Measurements from ENCODE around the gene CLEC4M. TPM values are rescaled to one million over a fixed set of nuclear protein-coding genes. Genes with fewer than 3 reads are reported as not detected.
"Not testable (repeated sequence)": the region's sequence is repeated elsewhere in the genome, so short reads cannot be mapped to it uniquely, and the experiment has no call there.

Gene CLEC4M
- total and polyA plus RNA-seq, 8 donors = 1.8 TPM; not detected in 7

DNA sequence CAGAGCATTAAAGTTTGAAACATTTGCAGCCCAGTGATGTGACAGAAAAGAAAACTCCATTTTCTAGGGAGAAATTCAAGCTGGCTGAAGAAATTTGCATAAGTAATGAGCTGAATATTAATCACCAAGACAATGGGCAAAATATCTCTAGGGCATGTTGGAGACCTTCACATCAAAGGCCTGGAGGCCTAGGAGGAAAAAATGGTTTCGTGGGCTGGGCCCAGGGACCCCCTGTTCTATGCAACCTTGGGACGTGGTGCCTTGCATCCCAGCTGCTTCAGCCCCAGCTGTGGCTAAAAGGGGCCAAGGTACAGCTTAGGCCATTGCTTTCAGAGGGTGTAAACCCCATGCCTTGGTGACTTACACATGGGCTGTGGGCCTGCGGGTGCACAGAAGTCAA, 5.7 kb upstream of the CLEC4M start:
- TF ChIP-seq POLR2AphosphoS5 (IDR thresholded peaks at IDR 0.05) (no peak), EP300 (IDR thresholded peaks at IDR 0.05) (no peak), POLR2A (IDR thresholded peaks at IDR 0.05) (no peak)
- Histone ChIP-seq H3K36me3 (no peaks in the 10 kb centered on the region), H3K27ac (no peak overlapping the region), H3K4me1 (no peaks in the 10 kb centered on the region), H3K4me3 (no peak overlapping the region), H3K27me3 (peaks cover 0 to 22% (median 0%) of the 10 kb centered on the region in 3 donors), H3K9me3 (peaks cover 4 to 50% (median 46%) of the 10 kb centered on the region in 4 donors)
- 73 to 90% (median 82%) methylated on average over 3 of the region's 3 CpGs for WGBS, 5 donors
- no peak for DNase-seq
- intact Hi-C loops (cut with DNase I; ENCODE audit: low total_unique reads) = no loop called here

DNA sequence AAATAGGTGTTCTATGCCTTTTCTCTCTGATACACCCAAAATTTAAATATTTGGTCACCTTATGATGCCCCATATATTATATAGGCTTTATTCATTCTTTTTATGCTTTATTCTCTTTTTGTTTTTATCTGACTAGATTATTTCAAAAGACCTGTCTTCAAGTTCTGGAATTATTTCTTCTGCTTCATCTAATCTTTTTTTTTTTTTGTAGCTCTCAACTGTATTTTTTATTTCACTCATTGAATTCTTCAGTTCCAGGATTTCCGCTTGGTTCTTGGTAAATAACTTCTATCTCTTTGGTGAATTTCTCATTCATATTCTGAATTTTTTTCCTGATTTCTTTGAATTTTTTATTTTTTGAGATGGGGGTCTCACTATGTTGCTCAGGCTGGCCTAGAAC, 3.9 kb upstream of the CLEC4M start:
- WGBS, 5 donors = 71 to 95% (median 91%) methylated on average over 1 of the region's 1 CpG
- no peaks in the 10 kb centered on the region for H3K36me3 ChIP-seq
- no peaks in the 10 kb centered on the region for H3K4me1 ChIP-seq
- H3K27me3 ChIP-seq = peaks cover 0 to 36% (median 0%) of the 10 kb centered on the region in 3 donors
- peaks cover 4 to 50% (median 46%) of the 10 kb centered on the region in 4 donors for H3K9me3 ChIP-seq
- H3K27ac ChIP-seq = no peak overlapping the region
- H3K4me3 ChIP-seq = no peak overlapping the region
- TF ChIP-seq POLR2AphosphoS5 (IDR thresholded peaks at IDR 0.05) = no peak
- TF ChIP-seq POLR2A (IDR thresholded peaks at IDR 0.05) = no peak
- TF ChIP-seq, protein P1, sequence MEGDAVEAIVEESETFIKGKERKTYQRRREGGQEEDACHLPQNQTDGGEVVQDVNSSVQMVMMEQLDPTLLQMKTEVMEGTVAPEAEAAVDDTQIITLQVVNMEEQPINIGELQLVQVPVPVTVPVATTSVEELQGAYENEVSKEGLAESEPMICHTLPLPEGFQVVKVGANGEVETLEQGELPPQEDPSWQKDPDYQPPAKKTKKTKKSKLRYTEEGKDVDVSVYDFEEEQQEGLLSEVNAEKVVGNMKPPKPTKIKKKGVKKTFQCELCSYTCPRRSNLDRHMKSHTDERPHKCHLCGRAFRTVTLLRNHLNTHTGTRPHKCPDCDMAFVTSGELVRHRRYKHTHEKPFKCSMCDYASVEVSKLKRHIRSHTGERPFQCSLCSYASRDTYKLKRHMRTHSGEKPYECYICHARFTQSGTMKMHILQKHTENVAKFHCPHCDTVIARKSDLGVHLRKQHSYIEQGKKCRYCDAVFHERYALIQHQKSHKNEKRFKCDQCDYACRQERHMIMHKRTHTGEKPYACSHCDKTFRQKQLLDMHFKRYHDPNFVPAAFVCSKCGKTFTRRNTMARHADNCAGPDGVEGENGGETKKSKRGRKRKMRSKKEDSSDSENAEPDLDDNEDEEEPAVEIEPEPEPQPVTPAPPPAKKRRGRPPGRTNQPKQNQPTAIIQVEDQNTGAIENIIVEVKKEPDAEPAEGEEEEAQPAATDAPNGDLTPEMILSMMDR (IDR thresholded peaks at IDR 0.05) = no peak
- no peak for TF ChIP-seq EP300 (IDR thresholded peaks at IDR 0.05)
- intact Hi-C loops (cut with DNase I; ENCODE audit: low total_unique reads) = no loop called here
- no peak for DNase-seq

DNA sequence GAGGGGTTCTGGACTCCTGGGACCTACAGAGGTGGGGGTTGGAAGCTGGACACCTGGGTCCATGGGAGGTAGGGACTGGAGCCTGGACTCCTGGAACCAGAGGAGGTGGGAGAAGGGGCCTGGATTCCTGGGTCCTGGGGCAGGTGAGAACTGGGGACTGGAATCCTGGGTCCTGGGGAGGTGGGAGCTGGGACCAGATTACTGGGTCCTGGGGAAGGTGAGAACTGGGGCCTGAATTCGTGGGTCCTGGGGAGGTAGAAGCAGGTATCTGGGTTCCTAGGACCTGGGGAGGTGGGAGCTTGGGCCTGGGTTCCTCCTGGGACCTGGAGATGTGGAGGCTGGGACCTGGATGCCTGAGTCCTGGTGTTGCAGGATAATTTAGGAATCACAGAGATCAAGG, 653 bp downstream of the CLEC4M start:
- intact Hi-C loops (cut with DNase I; ENCODE audit: low total_unique reads) = no loop called here
- 8 to 29% (median 25%) methylated on average over 1 of the region's 1 CpG for WGBS, 5 donors
- H3K4me3 ChIP-seq = no peak overlapping the region

DNA sequence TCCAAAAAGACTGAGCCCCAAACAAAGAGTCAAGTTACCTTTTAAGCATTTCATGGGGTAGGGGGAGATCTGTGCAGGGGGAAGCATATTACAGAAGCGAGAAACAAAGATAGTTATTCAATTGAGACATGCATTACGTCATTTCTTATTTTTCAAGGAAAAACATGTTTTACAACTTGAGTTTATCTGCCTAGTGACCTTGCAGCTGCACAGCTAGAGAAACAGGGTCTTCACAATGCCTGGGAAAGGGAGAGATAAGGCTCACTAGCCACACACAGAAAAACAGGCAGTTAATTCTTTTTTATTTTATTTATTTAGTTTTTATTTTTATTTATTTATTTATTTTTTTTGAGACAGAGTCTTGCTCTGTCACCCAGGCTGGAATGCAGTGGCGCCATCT, 1.1 kb downstream of the CLEC4M start:
- DNase-seq; H3K4me1 ChIP-seq; H3K27ac ChIP-seq; H3K4me3 ChIP-seq; H3K36me3 ChIP-seq; intact Hi-C loops (cut with DNase I; ENCODE audit: low total_unique reads): not testable (repeated sequence)
- peaks cover 0 to 13% (median 10%) of the 10 kb centered on the region in 4 donors for H3K9me3 ChIP-seq
- WGBS, 5 donors = 44 to 62% (median 48%) methylated on average over 3 of the region's 3 CpGs
- peaks cover 0 to 57% (median 0%) of the 10 kb centered on the region in 3 donors for H3K27me3 ChIP-seq

More for the DNA sequence above, 653 bp downstream of the CLEC4M start:
- H3K27me3 ChIP-seq = peaks cover 0 to 53% (median 0%) of the 10 kb centered on the region in 3 donors
- H3K27ac ChIP-seq = no peak overlapping the region
- no peak for DNase-seq
- H3K36me3 ChIP-seq = no peaks in the 10 kb centered on the region
- H3K4me1 ChIP-seq = no peaks in the 10 kb centered on the region
- TF ChIP-seq, protein P1 (IDR thresholded peaks at IDR 0.05) = no peak
- TF ChIP-seq POLR2AphosphoS5 (IDR thresholded peaks at IDR 0.05) (no peak), EP300 (IDR thresholded peaks at IDR 0.05) (no peak), POLR2A (IDR thresholded peaks at IDR 0.05) (no peak)
- H3K9me3 ChIP-seq = peaks cover 0 to 18% (median 14%) of the 10 kb centered on the region in 4 donors

DNA sequence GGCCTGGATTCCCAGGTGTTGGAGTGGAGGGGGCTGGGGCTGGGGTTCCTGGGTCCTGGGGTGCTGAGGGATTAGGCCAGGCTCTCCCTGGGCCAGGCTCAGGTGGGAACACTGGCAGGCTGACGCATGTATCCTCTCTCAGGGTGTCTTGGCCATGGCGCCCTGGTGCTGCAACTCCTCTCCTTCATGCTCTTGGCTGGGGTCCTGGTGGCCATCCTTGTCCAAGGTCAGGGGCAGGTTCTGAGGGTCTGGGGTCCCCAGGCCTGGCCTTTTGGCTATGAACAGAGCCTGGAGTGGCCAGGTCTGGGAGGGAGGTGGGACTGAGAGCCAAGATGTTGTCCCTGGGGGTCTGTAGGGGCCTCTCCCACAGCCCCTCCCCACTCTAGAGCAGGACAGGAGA, 2.0 kb downstream of the CLEC4M start:
- DNase-seq; H3K27ac ChIP-seq; intact Hi-C loops (cut with DNase I; ENCODE audit: low total_unique reads); H3K36me3 ChIP-seq; H3K4me3 ChIP-seq; H3K4me1 ChIP-seq; H3K9me3 ChIP-seq: not testable (repeated sequence)
- H3K27me3 ChIP-seq = peaks cover 0 to 61% (median 0%) of the 10 kb centered on the region in 3 donors
- WGBS, 5 donors = 82 to 94% (median 90%) methylated on average over 2 of the region's 2 CpGs; no CpG with 5 or more reads in 1 of the 5 donors

DNA sequence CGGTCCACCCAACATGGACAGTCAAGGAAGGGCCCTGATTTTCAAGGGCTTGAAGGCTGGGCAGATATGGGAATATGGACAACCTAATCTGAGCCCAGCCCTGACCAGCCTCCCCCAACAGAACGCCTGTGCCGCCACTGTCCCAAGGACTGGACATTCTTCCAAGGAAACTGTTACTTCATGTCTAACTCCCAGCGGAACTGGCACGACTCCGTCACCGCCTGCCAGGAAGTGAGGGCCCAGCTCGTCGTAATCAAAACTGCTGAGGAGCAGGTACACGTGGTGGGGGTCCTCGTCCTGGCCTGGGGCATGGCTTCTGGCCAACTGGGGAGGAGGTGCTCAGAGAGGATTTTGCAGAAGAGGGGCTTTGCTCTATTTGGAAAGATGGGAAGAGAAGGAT, 3.5 kb downstream of the CLEC4M start:
- Histone ChIP-seq H3K36me3 (no peaks in the 10 kb centered on the region), H3K27ac (no peak overlapping the region), H3K4me3 (no peak overlapping the region), H3K4me1 (no peaks in the 10 kb centered on the region), H3K27me3 (peaks cover 0 to 46% (median 0%) of the 10 kb centered on the region in 3 donors), H3K9me3 (no peaks in the 10 kb centered on the region)
- WGBS, 5 donors = 62 to 77% (median 68%) methylated on average over 11 of the region's 11 CpGs
- DNase-seq = no peak
- TF ChIP-seq, protein P1 (IDR thresholded peaks at IDR 0.05) = no peak
- TF ChIP-seq EP300 (IDR thresholded peaks at IDR 0.05) (no peak), POLR2A (IDR thresholded peaks at IDR 0.05) (no peak), POLR2AphosphoS5 (IDR thresholded peaks at IDR 0.05) (no peak)
- intact Hi-C loops (cut with DNase I; ENCODE audit: low total_unique reads) = no loop called here
